ENCODE data around the gene SP2.

DNA sequence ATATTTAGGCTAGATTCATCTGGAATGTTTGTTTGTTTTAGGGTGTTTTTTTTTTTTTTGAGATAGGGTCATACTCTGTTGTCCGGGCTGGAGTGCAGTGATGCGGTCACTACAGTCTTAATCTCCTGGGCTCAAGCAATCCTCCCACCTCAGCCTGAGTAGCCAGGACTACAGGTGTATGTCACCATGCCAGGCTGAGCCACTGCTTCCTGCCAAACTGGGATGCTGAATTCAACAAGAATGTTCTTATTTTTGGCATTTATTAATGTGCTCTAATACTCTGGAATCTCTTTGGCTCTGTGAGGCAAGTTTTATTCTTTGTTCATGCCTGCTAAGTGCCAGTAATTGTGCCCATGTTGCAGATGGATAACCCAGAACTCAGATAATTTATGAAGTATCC lies 21.5 kb downstream of the SP2 start:
- TF ChIP-seq, protein P1, sequence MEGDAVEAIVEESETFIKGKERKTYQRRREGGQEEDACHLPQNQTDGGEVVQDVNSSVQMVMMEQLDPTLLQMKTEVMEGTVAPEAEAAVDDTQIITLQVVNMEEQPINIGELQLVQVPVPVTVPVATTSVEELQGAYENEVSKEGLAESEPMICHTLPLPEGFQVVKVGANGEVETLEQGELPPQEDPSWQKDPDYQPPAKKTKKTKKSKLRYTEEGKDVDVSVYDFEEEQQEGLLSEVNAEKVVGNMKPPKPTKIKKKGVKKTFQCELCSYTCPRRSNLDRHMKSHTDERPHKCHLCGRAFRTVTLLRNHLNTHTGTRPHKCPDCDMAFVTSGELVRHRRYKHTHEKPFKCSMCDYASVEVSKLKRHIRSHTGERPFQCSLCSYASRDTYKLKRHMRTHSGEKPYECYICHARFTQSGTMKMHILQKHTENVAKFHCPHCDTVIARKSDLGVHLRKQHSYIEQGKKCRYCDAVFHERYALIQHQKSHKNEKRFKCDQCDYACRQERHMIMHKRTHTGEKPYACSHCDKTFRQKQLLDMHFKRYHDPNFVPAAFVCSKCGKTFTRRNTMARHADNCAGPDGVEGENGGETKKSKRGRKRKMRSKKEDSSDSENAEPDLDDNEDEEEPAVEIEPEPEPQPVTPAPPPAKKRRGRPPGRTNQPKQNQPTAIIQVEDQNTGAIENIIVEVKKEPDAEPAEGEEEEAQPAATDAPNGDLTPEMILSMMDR (IDR thresholded peaks at IDR 0.05) = no peak
- TF ChIP-seq POLR2A (IDR thresholded peaks at IDR 0.05) = no peak
